ENCODE results near the gene GRM2.
"Not testable (repeated sequence)": the region's sequence is repeated elsewhere in the genome, so short reads cannot be mapped to it uniquely, and the experiment has no call there.

The GRM2 gene

DNA sequence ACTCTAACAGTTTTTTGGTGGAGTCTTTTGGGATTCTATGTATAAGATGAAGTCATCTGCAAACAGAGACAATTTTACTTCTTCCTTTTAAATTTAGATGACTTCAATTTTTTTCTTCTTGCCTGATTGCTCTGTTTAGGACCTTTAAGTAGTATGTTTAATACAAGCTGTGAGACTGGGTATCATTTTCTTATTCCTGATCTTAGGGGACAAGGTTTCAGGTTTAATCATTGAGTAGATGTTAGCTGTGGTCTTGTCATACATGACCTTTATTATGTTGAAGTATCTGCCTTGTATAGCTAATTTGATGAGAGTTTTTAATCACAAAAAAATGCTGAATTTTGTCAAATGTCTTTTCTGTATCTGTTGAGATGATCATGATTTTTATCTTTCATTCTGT is 20.6 kb downstream of the GRM2 start:
- DNase-seq (ENCODE audit: low read depth in 1 of 2, low spot score in 1 of 2): no peak
- in situ Hi-C loops (cut with HindIII; ENCODE audit: low pct_unique_long_range_greater_than_20kb, low sequenced_read_pairs): no loop called here
- TF ChIP-seq JUND (IDR thresholded peaks at IDR 0.05; ENCODE audit: low read depth): no peak

DNA sequence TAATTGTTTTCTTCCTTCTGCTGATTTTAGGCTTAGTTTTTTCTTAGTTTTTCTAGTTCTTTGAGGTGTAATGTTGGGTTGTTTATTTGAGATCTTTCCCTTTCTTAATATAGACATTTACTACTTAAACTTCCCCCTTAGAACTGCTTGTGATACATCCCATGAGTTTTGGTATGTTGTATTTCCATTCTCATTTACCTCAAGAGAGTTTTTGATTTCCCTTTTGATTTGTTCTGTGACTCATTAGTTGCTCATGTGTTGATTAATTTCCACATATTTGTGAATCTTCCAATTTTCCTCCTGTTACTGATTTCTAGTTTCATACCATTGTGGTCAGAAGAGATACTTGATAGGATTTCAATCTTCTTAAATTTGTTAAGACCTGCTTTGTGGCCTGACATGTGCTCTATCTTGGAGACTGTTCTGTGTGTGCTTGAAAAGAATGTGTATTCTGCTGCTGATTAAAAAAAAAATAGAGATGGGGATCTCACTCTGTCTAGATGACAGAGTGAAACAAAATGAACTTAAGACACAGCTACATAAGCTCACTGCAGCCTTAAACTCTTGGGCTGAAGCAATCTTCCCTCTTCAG is 22.3 kb downstream of the GRM2 start:
- DNase-seq (ENCODE audit: low read depth in 1 of 2, low spot score in 1 of 2): no peak
- TF ChIP-seq JUND (IDR thresholded peaks at IDR 0.05; ENCODE audit: low read depth): no peak
- in situ Hi-C loops (cut with HindIII; ENCODE audit: low pct_unique_long_range_greater_than_20kb, low sequenced_read_pairs): no loop called here

DNA sequence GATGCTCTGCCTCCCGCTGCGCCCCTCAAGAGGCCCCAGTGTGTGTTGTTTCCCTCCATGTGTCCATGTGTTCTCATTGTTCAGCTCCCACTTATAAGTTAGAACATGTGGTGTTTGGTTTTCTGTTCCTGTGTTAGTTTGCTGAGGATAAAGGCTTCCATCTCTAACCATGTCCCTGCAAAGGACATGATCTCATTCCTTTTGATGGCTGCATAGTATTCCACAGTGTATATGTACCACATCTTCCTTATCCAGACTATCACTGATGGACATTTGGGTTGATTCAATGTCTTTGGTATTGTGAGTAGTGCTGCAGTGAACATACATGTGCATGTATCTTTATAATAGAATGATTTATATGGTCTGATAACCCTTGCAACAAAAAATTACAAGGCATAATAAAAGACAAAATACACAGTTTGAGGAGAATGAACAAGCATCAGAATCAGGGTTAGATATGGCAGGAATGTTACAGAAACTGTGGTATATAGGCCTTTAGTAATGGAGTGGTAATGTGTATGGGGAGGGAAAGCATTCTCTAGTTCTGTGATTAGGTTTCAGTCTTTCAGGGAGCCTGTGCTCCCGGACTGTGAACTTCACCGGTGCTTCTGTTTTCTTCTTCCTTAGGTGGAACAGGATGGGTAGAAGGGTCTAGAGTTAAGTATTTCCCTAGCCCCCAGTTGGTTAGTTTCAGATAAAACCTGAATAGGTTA is 27.1 kb downstream of the GRM2 start:
- TF ChIP-seq JUND (IDR thresholded peaks at IDR 0.05; ENCODE audit: low read depth): no peak
- in situ Hi-C loops (cut with HindIII; ENCODE audit: low pct_unique_long_range_greater_than_20kb, low sequenced_read_pairs): no loop called here
- no peak for DNase-seq (ENCODE audit: low read depth in 1 of 2, low spot score in 1 of 2)

DNA sequence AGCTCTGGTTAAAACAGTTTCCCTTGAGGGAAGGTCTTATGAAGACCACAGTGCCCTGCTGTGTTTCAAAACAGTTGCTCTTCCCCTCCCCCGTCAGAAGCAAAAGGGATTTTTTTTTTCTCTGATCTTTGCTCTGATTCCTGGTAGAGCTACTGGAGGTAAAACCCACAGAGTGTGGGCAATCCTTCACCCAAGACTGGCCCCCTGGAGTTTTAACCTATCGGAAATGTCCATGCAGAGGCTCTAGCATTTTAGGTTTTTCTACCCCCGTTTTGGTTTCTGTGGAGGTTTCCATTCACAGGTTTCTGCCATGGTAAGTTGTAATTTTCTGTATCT is 27.7 kb downstream of the GRM2 start:
- DNase-seq (ENCODE audit: low read depth in 1 of 2, low spot score in 1 of 2): no peak
- in situ Hi-C loops (cut with HindIII; ENCODE audit: low pct_unique_long_range_greater_than_20kb, low sequenced_read_pairs): no loop called here
- no peak for TF ChIP-seq JUND (IDR thresholded peaks at IDR 0.05; ENCODE audit: low read depth)

DNA sequence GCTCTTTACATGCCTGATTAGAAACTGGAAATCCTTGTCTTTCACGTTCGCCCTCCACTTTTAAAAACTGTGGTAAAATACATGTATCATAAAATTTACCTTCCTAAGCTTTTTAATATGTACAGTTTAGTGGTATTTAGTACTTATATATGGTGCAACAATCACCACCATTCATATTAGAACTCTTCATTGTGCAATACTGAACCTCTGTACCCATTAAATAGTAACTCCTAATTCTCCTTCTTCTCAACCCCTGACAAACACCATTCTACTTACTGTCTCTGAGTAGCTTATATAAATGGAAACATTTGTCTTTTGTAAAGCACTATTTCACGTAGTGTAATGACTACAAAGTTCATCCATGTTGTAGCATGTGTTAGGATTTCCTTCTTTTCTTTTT is 28.2 kb downstream of the GRM2 start:
- in situ Hi-C loops (cut with HindIII; ENCODE audit: low pct_unique_long_range_greater_than_20kb, low sequenced_read_pairs): no loop called here
- DNase-seq (ENCODE audit: low read depth in 1 of 2, low spot score in 1 of 2): no peak
- TF ChIP-seq JUND (IDR thresholded peaks at IDR 0.05; ENCODE audit: low read depth): no peak

DNA sequence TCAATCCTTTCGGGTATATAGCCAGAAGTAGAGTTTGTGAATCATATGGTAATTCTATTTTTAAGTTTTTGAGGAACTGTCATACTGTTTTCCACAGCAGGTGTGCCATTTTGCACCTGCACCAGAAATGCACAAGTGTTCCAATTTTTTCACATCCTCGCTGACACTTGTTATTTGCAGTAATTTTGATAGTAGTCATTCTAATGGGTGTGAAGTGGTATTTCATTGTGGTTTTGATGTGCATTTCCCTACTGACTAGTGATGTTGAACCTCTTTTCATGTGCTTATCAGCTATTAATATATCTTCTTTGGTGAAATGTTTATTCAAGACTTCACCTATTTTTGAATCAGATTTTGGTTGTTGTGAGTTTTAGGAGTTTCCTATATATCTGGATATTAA is 29.1 kb downstream of the GRM2 start:
- in situ Hi-C loops (cut with HindIII; ENCODE audit: low pct_unique_long_range_greater_than_20kb, low sequenced_read_pairs): no loop called here
- TF ChIP-seq JUND (IDR thresholded peaks at IDR 0.05; ENCODE audit: low read depth): no peak
- no peak for DNase-seq (ENCODE audit: low read depth in 1 of 2, low spot score in 1 of 2)

DNA sequence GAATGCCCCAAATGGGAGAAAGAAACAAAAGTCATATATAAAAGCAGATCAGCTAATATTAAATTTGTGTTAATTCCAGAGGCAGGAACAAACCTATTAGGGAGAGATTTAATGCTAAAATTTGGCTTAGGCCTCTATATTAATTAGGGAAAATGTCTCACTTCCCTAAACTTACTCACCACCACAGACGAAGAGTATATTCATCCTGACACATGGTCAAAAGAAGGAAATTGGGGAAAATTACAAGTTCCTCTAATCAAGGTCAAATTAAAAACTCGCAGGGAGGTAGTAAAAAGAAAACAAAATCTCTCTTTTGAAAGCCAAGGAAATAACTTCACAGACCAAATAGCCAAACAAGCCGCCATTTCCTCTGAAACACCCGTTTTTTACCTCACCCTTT is 32.2 kb downstream of the GRM2 start:
- DNase-seq (ENCODE audit: low read depth in 1 of 2, low spot score in 1 of 2): no peak
- no peak for TF ChIP-seq JUND (IDR thresholded peaks at IDR 0.05; ENCODE audit: low read depth)
- in situ Hi-C loops (cut with HindIII; ENCODE audit: low pct_unique_long_range_greater_than_20kb, low sequenced_read_pairs): no loop called here

DNA sequence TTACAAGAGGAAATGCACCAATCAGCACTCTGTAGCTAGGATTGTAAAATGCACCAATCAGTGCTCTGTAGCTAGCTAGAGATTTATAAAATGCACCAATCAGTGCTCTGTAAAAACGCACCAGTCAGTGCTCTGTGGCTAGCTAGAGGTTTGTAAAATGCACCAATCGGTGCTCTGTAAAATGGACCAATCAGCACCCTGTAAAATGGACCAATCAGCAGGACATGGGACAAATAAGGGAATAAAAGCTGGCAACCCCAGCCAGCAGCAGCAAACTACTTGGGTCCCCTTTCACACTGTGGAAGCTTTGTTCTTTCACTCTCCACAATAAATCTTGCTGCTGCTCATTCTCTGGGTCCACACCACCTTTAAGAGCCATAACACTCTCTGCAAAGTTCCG is 35.5 kb downstream of the GRM2 start:
- DNase-seq (ENCODE audit: low read depth in 1 of 2, low spot score in 1 of 2); in situ Hi-C loops (cut with HindIII; ENCODE audit: low pct_unique_long_range_greater_than_20kb, low sequenced_read_pairs): not testable (repeated sequence)

DNA sequence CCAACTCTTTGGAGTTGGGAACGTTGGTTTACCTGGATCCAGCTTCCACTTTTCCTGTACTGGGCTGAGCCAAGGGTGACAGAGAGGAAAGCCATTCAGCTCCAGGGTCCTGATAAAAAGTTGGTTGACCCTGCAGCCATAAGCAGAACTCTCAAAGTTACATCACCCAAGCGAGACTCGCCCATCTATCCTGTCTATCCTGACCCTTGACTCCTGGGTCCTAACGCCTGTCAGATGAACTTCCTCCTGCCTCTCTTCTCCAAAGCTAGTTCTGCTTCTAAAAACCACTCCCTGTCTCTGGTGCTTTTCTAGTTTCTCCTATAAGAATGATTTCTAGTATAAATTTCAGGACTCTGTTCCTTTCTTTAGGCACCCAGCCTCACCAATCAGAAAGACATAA is 36.1 kb downstream of the GRM2 start:
- DNase-seq (ENCODE audit: low read depth in 1 of 2, low spot score in 1 of 2); in situ Hi-C loops (cut with HindIII; ENCODE audit: low pct_unique_long_range_greater_than_20kb, low sequenced_read_pairs): not testable (repeated sequence)

DNA sequence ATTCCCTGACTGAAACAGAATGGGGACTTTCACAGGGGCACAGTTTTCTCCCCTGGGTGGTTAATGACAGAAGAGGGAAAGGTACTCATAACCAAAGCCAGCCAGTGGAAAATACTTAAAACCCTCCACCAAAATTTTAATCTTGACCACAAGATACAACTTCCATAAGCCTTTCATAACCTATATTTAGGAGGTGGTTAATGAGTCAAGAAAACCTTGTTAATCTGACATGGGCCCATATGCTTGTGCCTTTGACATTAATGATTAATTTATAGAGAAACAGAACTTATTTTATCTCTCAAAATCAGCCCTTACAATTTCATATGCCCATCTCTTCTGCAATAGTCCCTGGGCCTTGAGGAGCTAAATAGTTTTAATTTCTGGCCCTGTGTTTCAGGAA is 41.0 kb downstream of the GRM2 start:
- no peak for DNase-seq (ENCODE audit: low read depth in 1 of 2, low spot score in 1 of 2)
- in situ Hi-C loops (cut with HindIII; ENCODE audit: low pct_unique_long_range_greater_than_20kb, low sequenced_read_pairs): no loop called here
- TF ChIP-seq JUND (IDR thresholded peaks at IDR 0.05; ENCODE audit: low read depth): no peak

DNA sequence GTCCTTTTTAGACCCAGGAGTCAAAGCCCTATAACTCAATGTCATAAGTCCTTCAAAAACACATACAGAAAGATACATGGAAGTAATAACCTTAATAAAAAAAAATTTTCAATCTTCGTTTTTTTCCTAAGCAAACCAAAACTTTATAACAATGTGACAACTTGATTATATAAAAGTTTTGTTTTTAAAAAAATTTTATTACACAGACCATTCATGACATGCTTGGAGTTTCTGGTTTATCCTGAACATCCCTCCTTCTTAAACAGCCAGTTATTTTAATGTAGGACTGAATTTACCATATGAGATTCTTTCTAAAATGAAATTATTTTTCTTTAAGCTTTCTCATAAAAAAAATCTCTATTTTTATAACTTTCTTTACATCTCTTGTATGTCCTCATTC is 41.5 kb downstream of the GRM2 start:
- in situ Hi-C loops (cut with HindIII; ENCODE audit: low pct_unique_long_range_greater_than_20kb, low sequenced_read_pairs): no loop called here
- no peak for TF ChIP-seq JUND (IDR thresholded peaks at IDR 0.05; ENCODE audit: low read depth)
- DNase-seq (ENCODE audit: low read depth in 1 of 2, low spot score in 1 of 2): no peak

DNA sequence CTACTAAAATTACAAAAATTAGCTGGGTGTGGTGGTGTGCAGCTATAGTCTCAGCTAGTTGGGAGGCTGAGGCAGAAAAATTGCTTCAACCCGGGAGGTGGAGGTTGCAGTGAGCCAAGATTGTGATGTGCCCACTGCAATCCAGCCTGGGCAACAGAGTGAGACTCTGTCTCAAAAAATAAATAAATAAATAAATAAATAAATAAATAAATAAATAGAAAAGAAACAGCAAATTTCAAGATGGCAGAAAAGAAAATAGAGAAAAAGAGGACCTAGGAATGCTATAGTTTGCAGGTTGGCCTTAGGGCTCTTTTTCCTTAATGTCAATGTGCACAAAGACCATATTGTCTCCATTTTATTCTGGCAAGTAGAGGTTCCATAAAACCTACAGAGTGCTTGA is 44.0 kb downstream of the GRM2 start:
- no peak for DNase-seq (ENCODE audit: low read depth in 1 of 2, low spot score in 1 of 2)
- in situ Hi-C loops (cut with HindIII; ENCODE audit: low pct_unique_long_range_greater_than_20kb, low sequenced_read_pairs): no loop called here
- TF ChIP-seq JUND (IDR thresholded peaks at IDR 0.05; ENCODE audit: low read depth): no peak

DNA sequence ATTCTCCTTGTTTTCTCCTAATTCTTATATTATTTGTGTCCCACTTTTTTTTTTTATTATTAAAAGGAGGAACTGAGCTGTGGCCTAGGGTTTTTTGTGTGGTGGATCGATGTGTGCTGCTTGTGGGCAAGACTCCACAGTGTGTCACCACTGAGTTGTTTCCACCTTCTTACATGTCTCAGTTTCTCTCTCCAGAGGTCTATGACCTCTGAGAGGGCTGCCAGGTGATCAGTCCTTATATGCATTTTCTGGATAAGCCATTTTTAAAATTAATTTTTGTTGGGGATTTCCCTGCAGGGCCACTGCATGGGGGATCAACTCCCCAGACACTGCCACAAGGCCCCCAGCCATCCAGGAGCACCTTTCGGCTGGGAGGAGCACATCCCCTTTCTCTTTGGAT is 44.4 kb downstream of the GRM2 start:
- TF ChIP-seq JUND (IDR thresholded peaks at IDR 0.05; ENCODE audit: low read depth): no peak
- in situ Hi-C loops (cut with HindIII; ENCODE audit: low pct_unique_long_range_greater_than_20kb, low sequenced_read_pairs): no loop called here
- DNase-seq (ENCODE audit: low read depth in 1 of 2, low spot score in 1 of 2): no peak

DNA sequence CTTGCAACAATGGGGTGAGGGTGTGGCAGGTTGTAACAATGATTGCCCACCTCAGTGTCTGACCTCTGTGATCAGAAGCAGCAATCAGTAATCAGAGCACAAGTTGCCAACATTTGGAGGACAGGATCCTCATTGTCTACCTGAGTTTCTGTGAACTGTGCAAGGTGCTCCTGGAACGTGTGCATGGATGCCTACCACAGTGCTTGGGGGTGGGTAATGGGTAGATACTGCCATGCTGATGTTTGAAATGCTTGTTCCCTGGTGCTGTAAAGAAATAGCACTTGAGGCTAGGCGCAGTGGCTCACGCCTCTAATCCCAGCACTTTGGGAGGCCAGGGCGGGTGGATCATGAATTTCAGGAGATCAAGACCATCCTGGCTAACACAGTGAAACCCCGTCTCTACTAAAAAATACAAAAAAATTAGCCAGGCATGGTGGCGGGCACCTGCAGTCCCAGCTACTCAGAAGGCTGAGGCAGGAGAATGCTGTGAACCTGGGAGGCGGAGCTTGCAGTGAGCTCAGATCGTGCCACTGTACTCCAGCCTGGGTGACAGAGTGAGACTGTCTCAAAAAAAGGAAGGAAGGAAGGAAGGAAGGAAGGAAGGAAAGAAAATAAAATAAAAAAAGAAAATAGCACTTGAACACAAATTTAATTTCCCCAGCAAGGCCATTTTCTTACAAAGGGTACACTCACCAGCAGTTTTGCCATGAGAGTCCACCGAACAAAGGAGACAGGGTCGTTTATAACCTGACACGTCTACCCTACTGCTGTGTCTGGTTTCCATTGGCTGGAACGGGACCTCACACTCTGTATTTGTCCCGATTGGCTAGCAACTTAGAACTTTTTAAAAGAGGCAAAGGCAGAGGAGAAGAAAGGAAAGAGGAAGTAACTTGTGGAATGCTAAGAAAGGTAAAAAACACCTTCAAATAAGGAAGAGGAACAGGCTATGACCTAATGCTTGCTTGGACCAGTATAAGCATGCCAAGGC is 47.2 kb downstream of the GRM2 start:
- in situ Hi-C loops (cut with HindIII; ENCODE audit: low pct_unique_long_range_greater_than_20kb, low sequenced_read_pairs): not testable (repeated sequence)
- DNase-seq (ENCODE audit: low read depth in 1 of 2, low spot score in 1 of 2): peak in 1 of 2 experiments; percentile 83
